Right atrium auricular region (tissue), 2 donors: Measurements from ENCODE around the gene MMP24OS. TPM values are rescaled to one million over a fixed set of nuclear protein-coding genes. Genes with fewer than 3 reads are reported as not detected.

Experiments used
- DNase-seq: peaks from one replicate; pipeline ENCODE4 v3.0.0-alpha.2; 2019; ENCODE audit warnings: low spot score
- H3K27ac ChIP-seq, 2 donors: fragments of 200-600 bp; sonication (generic); 1 replicate in 1 of 2; 2 replicates in 1 of 2; pipeline ENCODE4 v1.5.1; 2016 to 2019
- H3K27me3 ChIP-seq, 2 donors: fragments of 200-600 bp; sonication (generic); one replicate each; pipeline versions ENCODE4 v1.5.1 to v1.6.0; 2017 to 2019
- H3K36me3 ChIP-seq: fragments of 200-600 bp; sonication (generic); one replicate; pipeline ENCODE4 v1.5.1; 2016
- H3K4me1 ChIP-seq, 2 donors: fragments of 200-600 bp; sonication (generic); one replicate each; pipeline versions ENCODE4 v1.5.1 to v1.6.0; 2017 to 2019
- H3K4me3 ChIP-seq, 2 donors: fragments of 200-600 bp; sonication (generic); 1 replicate in 1 of 2; 2 replicates in 1 of 2; pipeline ENCODE4 v1.5.1; 2017 to 2019; ENCODE audit warnings: mild to moderate bottlenecking in 1 of 2, moderate library complexity in 1 of 2
- H3K9me3 ChIP-seq, 2 donors: fragments of 200-600 bp; sonication (generic); one replicate each; pipeline ENCODE4 v1.5.1; 2019
- CTCF ChIP-seq, 2 donors: fragments of 200-600 bp; sonication (generic); IDR thresholded peaks; one replicate each; pipeline ENCODE4 v1.5.1; 2019; ENCODE audit warnings: antibody characterized with exemption in 2 of 2
- total RNA-seq, 2 donors: library from RNA; depleted of rRNA; stranded (reverse); fragments of >200 nt; gene quantifications; one replicate each; pipeline ENCODE4 v1.1.0, GENCODE V29; 2016

Gene MMP24OS
- total RNA-seq, 2 donors from 2014 or later = 11.9 to 24.2 TPM

GRCh38 chr20:35290186-35290886 lies 12.4 kb upstream of the MMP24OS start:
- peaks cover 0 to 1% of the 10 kb centered on the region in 2 donors for H3K4me1 ChIP-seq
- H3K9me3 ChIP-seq = no peaks in the 10 kb centered on the region
- no peak overlapping the region for H3K4me3 ChIP-seq
- no peak overlapping the region for H3K27ac ChIP-seq
- no peaks in the 10 kb centered on the region for H3K27me3 ChIP-seq
- TF ChIP-seq CTCF (IDR thresholded peaks at IDR 0.05) = no peak
- H3K36me3 ChIP-seq = no peaks in the 10 kb centered on the region
- DNase-seq = no peak

DNA sequence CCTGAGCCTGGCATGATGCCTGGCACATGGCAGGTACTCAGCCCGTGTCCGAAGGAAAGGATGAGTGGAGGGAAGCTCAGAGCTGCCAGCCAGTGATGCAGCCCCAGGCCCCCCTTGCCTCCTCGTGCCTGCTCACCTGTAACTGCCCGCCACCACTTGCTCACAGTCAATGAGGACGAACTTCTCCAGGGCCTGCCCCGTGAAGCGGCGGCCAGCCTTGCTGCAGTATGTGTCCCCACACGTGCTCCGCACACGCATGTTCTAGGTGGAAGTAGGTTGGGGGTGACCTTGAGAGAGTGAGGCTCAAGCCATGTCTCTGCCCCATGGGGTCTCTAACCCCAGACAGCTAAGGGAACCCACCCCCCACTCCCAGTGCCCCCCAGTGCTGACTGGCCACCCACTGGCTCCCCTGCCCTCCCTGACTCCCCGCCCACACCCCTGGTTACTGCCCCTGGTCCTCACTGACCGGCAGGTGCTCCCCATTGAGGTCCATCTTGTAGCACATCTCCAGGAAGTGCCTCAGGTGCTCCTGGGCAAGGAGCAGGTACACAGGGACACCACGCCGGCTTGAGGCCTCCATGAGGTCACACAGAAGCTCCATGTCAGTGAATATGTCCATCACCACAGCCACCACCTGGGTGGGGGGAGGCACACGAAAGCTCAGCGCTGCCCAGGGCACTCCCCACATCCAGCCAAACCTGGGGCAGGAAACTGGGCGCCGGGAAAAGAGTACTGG lies 10.6 kb upstream of the MMP24OS start:
- DNase-seq = no peak
- Histone ChIP-seq H3K27me3 (no peaks in the 10 kb centered on the region), H3K36me3 (no peaks in the 10 kb centered on the region), H3K27ac (no peak overlapping the region), H3K4me3 (no peak overlapping the region), H3K9me3 (no peaks in the 10 kb centered on the region), H3K4me1 (peaks cover 0 to 11% of the 10 kb centered on the region in 2 donors)
- TF ChIP-seq CTCF (IDR thresholded peaks at IDR 0.05) = no peak

- DNase-seq = no peak
- H3K4me3 ChIP-seq = no peak overlapping the region
- H3K27me3 ChIP-seq = no peaks in the 10 kb centered on the region
- no peaks in the 10 kb centered on the region for H3K9me3 ChIP-seq
- H3K4me1 ChIP-seq = peaks cover 0 to 18% of the 10 kb centered on the region in 2 donors
- H3K36me3 ChIP-seq = no peaks in the 10 kb centered on the region
- no peak for TF ChIP-seq CTCF (IDR thresholded peaks at IDR 0.05)
- no peak overlapping the region for H3K27ac ChIP-seq
Observed at GRCh38 chr20:35287509-35288324, 9.8 kb upstream of the MMP24OS start.

- H3K27me3 ChIP-seq = no peaks in the 10 kb centered on the region
- no peak overlapping the region for H3K4me3 ChIP-seq
- DNase-seq = no peak
- H3K36me3 ChIP-seq = no peaks in the 10 kb centered on the region
- no peaks in the 10 kb centered on the region for H3K9me3 ChIP-seq
- H3K27ac ChIP-seq = no peak overlapping the region
- no peak for TF ChIP-seq CTCF (IDR thresholded peaks at IDR 0.05)
- peaks cover 0 to 18% of the 10 kb centered on the region in 2 donors for H3K4me1 ChIP-seq
Observed at GRCh38 chr20:35286899-35287508, 9.1 kb upstream of the MMP24OS start.

DNA sequence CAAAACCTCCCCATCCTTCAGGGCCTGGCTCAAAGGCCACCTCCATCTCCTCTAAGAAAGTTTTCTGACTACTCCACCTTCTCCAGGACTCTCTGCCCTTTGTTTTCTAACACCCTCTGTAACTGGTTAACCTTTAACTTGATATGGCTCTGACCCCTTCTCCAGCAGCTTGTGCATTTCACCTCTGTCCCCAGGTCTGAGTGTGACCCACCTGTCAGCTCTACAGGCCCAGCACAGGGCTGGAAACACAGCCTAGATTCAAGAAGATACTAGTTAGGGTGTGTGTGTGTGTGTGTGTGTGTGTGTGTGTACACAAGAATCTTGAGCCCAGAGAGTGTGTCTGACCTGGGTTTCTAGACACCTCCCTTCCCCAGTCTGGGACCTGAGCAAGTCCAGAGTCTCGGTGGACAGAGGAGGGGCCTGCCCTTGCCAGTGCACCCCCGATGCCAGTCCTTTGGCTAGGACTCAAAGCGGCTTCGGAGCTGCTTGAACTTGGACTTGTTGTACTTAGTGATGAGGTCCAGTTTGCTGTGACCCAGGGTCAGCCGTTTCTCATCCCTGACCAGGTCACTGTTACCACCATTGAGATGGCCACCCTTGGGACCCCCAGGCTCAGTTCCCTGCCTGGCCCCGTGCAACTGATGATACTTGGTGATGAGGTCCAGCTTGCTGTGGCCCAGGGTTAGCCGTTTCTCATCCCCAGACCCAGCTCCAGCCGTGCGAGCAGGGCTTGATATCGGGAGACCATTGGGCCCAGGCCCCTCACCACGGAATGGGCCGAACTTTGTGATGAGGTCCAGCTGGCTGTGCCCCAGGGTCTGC lies 8.4 kb upstream of the MMP24OS start:
- Histone ChIP-seq H3K27ac (no peak overlapping the region), H3K4me3 (no peak overlapping the region), H3K9me3 (no peaks in the 10 kb centered on the region), H3K36me3 (no peaks in the 10 kb centered on the region), H3K4me1 (peaks cover 0 to 18% of the 10 kb centered on the region in 2 donors), H3K27me3 (no peaks in the 10 kb centered on the region)
- no peak for TF ChIP-seq CTCF (IDR thresholded peaks at IDR 0.05)
- DNase-seq = no peak
